ENCODE results near the gene TBRG1.

Gene TBRG1

GRCh38 chr11:124623861-124624525 lies 1.3 kb downstream of the TBRG1 start:
- no peak for TF ChIP-seq CTCF (IDR thresholded peaks at IDR 0.05)

GRCh38 chr11:124625504-124626168 lies 3.0 kb downstream of the TBRG1 start:
- TF ChIP-seq CTCF (IDR thresholded peaks at IDR 0.05): no peak

GRCh38 chr11:124627546-124627945 lies 4.9 kb downstream of the TBRG1 start:
- TF ChIP-seq CTCF (IDR thresholded peaks at IDR 0.05): no peak

GRCh38 chr11:124629961-124630360 lies 7.3 kb downstream of the TBRG1 start:
- no peak for TF ChIP-seq CTCF (IDR thresholded peaks at IDR 0.05)

GRCh38 chr11:124633355-124633754 lies 10.7 kb downstream of the TBRG1 start:
- TF ChIP-seq CTCF (IDR thresholded peaks at IDR 0.05): peak; percentile 61

GRCh38 chr11:124635932-124636331 lies 13.3 kb downstream of the TBRG1 start:
- no peak for TF ChIP-seq CTCF (IDR thresholded peaks at IDR 0.05)

- no peak for TF ChIP-seq CTCF (IDR thresholded peaks at IDR 0.05)
Observed at GRCh38 chr11:124638500-124638899, 15.8 kb downstream of the TBRG1 start.

Data from LNCAP (cell line).